Inflammatory macrophage treated with lipopolysaccharide for 1 hour (primary cell): ENCODE measurements around the gene SLC34A3.
A peak's percentile ranks its signal among the peaks of the same experiment; 100 is the strongest.

Experiments used
- DNase-seq, 2 donors: peaks; one replicate each; pipeline ENCODE4 v3.0.0-alpha.2; 2020 to 2022

SLC34A3 gene

GRCh38 chr9:137198051-137198901, 32.4 kb upstream of the SLC34A3 start:
- DNase-seq, result no peak

GRCh38 chr9:137198902-137199283, 31.8 kb upstream of the SLC34A3 start:
- no peak for DNase-seq

DNA sequence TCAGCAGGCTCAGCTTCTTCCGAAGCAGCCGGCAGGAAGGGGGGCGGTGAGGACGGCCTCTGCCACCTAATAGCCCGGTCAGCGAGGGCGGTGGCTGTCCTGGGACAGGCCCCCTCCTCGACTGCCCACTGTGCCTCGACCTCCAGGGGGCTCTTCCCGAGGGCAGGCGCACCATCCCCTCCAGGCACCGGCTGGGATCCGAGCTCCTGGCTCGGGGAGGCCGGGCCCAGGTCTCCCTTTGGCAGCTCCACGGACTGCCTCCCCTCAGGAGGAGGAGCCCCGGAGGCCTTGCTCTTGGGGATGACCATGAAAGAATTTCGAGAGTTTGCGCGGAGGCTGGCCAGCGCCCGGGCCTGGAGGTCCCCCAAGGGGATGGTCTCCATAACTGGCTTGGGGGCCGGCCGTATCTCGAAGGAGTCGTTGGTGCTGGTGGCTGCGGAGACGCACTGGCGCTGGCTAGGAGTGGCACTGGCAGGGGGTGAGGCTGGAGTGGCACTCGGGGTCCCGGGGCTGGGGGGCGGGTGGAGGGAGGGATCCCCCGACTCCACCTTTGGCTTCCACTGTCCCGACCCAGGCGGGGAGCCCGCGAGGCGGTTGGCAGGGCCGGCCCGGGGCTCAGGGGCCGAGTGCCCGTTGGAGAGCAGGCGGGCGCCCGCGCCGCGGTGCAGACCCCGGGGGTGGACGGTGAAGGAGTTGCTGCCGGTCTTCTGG, 31.1 kb upstream of the SLC34A3 start:
- no peak for DNase-seq

- DNase-seq, result peak; percentile 98 to 99
Observed at GRCh38 chr9:137200311-137201204, 30.1 kb upstream of the SLC34A3 start, which contains the start of gene TPRN. Gene TPRN, minus strand, starts transcription at chr9:137200741. Its CDS starts 30 bp downstream, at chr9:137200711.

DNA sequence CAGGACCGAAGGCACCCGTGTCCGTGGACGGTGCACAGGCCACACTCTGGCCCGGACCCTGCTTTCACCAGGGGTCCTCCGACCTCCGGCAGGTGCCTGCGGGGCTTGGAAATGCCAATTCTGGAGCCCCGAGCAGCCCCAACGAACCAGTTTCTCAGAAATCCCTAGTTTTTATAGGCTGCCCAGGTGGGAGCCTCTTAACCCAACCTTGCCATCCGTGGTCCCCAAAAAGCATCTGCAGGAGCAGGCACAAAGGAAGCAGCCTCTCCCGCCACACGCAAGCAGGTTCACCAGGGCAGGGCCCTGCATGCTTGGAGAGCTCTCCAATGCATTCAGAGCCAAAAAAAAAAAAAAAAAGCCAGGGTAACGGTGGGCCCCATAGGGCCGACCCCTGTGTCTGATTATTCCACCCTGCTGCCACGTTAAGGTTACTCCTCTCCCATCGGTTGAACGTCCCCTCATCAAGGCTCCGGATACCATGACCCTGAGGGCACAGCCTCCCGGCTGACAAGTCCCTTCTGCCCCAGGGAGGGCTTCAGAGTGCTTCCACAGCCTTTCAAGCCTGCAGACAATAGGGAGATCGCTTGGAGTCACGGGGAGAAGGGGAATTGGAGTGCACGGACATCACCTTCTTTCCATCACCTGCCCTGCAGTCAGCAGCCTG, 29.4 kb upstream of the SLC34A3 start:
- DNase-seq, result no peak

GRCh38 chr9:137202966-137203365, 27.7 kb upstream of the SLC34A3 start:
- DNase-seq, result no peak

DNA sequence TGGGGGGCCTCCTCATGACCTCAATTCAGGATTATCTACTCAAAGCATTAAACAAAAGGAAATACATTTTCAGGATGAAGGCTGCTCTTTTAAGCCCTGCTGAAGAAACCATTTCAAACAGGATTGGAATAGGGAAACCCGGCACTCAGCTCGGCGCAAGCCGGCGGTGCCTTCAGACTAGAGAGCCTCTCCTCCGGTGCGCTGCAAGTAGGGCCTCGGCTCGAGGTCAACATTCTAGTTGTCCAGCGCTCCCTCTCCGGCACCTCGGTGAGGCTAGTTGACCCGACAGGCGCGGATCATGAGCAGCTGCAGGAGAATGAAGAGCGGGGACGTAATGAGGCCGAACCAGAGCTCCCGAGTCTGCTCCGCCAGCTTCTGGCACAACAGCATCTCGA, 26.0 kb upstream of the SLC34A3 start:
- no peak for DNase-seq

- DNase-seq, result peak; percentile 77 to 94
Observed at GRCh38 chr9:137205126-137206069, 25.3 kb upstream of the SLC34A3 start, which contains the start of the genes NDOR1 and TMEM203. Gene NDOR1, plus strand, starts transcription at chr9:137205700. Its CDS starts 78 bp downstream, at chr9:137205778. Gene TMEM203, minus strand, starts transcription at chr9:137205648. Its CDS starts 234 bp downstream, at chr9:137205414.

GRCh38 chr9:137206602-137207001, 24.1 kb upstream of the SLC34A3 start:
- DNase-seq, result no peak

GRCh38 chr9:137211532-137211931, 19.2 kb upstream of the SLC34A3 start:
- no peak for DNase-seq

DNA sequence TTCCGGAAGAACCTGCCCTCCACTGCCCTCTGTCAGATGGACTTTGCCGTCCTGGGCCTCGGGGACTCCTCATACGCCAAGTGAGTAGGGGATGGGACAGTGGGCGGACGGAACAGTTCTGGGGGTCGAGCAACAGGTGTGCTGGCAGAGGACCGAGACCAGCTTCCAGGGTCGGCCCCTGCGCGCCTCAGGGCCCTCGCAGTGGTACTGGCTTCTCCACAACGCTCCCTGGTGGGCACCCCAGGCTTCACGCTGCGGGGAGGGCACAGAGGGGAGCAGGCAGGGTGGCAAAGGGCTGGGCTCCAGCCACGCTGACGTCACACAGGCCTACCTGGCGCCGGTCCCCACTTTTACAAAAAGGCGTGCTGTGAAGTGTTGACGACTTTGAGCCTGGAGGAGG, 18.2 kb upstream of the SLC34A3 start:
- DNase-seq, result no peak

DNA sequence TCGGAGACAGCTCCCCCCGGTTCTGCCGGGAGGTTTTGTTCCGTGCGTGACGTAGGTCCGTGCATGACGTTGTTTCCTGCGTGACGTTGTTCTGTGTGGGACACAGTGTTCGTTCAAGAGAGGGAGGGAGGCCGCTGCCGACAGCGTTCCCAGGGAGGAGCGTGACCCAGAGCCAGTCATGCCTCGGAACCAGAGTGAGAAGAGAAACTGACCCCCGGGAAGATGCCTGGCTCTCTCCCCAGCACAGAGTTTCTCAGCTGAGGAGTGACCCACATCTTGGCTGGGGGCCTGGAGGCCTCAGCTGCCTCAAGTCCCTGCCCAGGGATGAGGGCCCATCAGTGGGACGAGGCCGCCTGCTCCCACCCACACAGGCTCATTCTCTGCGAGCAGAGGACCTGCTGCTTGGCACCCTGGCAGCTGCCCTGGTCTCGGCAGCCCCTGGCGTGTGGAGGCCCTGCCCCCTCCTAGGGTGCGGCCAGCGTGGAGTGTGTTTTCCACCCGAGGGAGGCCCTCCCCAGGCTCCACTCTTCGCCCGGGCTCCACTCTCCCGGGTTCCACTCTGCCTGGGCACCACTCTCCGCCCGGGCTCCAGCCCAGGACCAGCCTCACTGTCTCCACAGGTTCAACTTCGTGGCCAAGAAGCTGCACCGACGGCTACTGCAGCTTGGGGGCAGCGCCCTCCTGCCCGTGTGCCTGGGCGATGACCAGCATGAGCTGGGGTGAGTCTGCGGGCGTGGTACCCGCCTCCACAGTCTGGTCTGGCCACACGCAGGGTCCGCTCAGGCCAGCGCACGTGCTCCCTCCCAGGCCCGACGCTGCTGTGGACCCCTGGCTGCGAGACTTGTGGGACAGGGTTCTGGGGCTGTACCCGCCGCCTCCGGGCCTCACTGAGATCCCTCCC, 17.3 kb upstream of the SLC34A3 start:
- no peak for DNase-seq

DNA sequence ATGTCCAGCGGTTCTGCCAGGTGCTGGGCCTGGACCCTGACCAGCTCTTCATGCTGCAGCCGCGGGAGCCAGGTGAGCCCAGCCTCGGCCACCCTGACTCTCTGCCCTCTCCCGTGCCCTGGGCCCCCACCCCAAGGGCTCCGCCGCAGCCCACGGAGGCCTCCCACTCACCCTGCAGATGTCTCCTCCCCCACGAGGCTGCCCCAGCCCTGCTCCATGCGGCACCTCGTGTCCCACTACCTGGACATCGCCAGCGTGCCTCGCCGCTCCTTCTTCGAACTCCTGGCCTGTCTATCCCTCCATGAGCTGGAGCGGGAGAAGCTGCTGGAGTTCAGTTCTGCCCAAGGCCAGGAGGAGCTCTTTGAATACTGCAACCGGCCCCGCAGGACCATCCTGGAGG, 16.1 kb upstream of the SLC34A3 start:
- DNase-seq, result no peak

DNA sequence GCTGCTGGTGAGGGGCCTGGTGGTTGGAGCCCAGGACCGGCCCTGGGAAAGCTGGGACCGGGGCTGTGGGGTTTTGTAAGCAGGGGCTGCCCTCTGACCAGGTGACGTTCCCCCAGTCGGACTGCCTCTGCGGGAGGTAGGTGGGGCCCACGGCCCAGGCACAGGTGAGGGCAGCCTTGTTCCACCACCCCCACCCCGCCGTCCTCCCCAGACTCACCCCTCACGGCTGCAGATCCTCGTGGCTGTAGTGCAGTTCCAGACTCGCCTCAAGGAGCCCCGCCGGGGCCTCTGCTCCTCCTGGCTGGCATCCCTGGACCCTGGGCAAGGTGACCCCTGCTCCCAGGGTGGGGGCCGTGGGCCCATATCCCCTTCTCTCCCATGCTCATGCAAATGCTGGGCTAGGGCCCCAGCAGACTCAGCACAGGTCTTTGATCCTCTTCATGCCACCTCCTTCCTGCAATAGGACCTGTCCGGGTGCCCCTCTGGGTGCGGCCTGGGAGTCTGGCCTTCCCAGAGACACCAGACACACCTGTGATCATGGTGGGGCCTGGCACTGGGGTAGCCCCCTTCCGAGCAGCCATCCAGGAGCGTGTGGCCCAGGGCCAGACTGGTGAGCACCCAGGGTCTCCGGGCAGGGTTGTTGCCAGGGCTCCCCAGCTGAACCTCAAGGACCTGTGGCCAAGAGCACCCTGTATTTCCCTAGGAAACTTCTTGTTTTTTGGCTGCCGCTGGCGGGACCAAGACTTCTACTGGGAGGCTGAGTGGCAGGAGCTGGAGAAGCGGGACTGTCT, 15.3 kb upstream of the SLC34A3 start:
- no peak for DNase-seq

- no peak for DNase-seq
Observed at GRCh38 chr9:137216188-137216965, 14.3 kb upstream of the SLC34A3 start.

- DNase-seq, result no peak
Observed at GRCh38 chr9:137217276-137218211, 13.2 kb upstream of the SLC34A3 start.

DNA sequence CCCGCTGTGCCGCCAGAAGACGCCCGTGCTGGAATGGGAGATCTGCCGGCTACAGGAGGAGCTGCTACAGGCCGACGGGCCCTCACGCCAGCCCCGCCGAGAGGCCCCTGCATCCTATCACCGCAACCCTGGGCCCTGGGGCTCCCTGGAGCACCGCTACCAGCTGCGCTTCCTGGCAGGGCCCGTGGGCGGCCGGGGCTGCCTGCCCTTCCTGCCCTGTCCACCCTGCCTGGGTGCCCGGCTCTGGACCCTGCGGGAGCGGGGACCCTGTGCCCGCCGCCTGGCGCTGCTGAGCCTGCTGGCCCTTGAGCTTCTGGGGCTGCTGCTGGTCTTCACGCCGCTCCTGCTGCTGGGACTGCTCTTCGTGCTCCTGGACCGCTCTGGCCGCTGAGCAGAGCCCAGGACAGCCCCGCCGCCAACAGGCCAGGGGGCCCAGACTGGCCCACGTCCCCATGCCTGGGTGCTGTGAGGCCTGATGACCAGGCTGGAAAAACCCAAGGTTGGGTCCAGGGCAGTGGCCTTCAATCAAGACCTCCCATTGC, 12.4 kb upstream of the SLC34A3 start:
- no peak for DNase-seq
